NCI-H146 (cell line): ENCODE measurements around the gene OSTM1.

Source experiments
- DNase-seq: peaks from one replicate; lab custom pipeline; 2025; lab: John Stamatoyannopoulos, UW

OSTM1 gene

GRCh38 chr6:108074359-108075144 lies at the start of gene OSTM1:
TSS of gene OSTM1 (minus strand) at chr6:108074741. CDS start at chr6:108074651, 90 bp downstream.
- DNase-seq, result peak; percentile 86

GRCh38 chr6:108123946-108124345 lies 49.4 kb upstream of the OSTM1 start:
- peak; percentile 81 for DNase-seq

GRCh38 chr6:108123481-108123929 lies 49.0 kb upstream of the OSTM1 start:
- DNase-seq, result peak; percentile 40

GRCh38 chr6:108121612-108122011 lies 47.1 kb upstream of the OSTM1 start:
- no peak for DNase-seq

GRCh38 chr6:108120311-108120710 lies 45.8 kb upstream of the OSTM1 start:
- no peak for DNase-seq

- no peak for DNase-seq
These were observed 45.2 kb upstream of the OSTM1 start for GRCh38 chr6:108119769-108120141.

GRCh38 chr6:108118810-108119768 lies 44.5 kb upstream of the OSTM1 start:
- DNase-seq, result no peak

- DNase-seq, result no peak
These were observed 43.8 kb upstream of the OSTM1 start for GRCh38 chr6:108118359-108118724.

- no peak for DNase-seq
These were observed 43.2 kb upstream of the OSTM1 start for GRCh38 chr6:108117427-108118358.

- DNase-seq, result no peak
These were observed 42.2 kb upstream of the OSTM1 start for GRCh38 chr6:108116546-108117426.

- peak; percentile 57 for DNase-seq
These were observed 41.1 kb upstream of the OSTM1 start for GRCh38 chr6:108115598-108116058.

GRCh38 chr6:108114841-108115597 lies 40.5 kb upstream of the OSTM1 start:
- DNase-seq, result peak; percentile 74

- peak; percentile 38 for DNase-seq
These were observed 39.3 kb upstream of the OSTM1 start for GRCh38 chr6:108113557-108114519.

- no peak for DNase-seq
These were observed 33.8 kb upstream of the OSTM1 start for GRCh38 chr6:108108374-108108773.

GRCh38 chr6:108107102-108107501 lies 32.6 kb upstream of the OSTM1 start:
- no peak for DNase-seq

GRCh38 chr6:108106694-108107093 lies 32.2 kb upstream of the OSTM1 start:
- DNase-seq, result no peak

- DNase-seq, result peak; percentile 10
These were observed 31.7 kb upstream of the OSTM1 start for GRCh38 chr6:108106261-108106660.

GRCh38 chr6:108105571-108105970 lies 31.0 kb upstream of the OSTM1 start:
- no peak for DNase-seq

- peak; percentile 44 for DNase-seq
These were observed 28.4 kb upstream of the OSTM1 start for GRCh38 chr6:108102965-108103364.
